ENCODE data around the gene OR8G5.

Gene OR8G5, protein sequence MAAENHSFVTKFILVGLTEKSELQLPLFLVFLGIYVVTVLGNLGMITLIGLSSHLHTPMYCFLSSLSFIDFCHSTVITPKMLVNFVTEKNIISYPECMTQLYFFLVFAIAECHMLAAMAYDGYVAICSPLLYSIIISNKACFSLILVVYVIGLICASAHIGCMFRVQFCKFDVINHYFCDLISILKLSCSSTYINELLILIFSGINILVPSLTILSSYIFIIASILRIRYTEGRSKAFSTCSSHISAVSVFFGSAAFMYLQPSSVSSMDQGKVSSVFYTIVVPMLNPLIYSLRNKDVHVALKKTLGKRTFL

DNA sequence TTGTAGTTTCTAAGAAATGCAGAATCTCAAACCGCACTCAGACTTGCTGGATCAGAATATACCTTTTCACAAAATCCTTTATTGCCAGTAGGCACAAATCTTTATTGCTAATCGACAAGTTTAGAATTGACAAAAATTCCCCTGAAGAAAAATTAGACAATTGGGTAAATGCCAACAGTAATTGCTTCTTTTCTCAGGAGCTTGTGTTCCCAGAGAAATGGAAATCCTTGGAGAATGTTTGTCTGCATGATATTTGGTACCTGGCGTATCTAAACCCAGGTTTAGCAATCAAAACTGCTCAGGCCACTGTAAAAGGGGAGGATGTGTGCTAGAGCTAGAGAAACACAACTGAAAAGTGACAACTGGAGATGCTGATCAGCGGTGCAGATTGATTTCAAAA, at the start of gene OR8G5:
OR8G5 (plus strand) TSS at position 301 of the 400 bp plus-strand sequence. CDS start 8,556 bp downstream, outside the sequence.
- ATAC-seq = no peak
- TF ChIP-seq TCF4 (CRISPR knock-in tag; IDR thresholded peaks at IDR 0.05; ENCODE audit: borderline replicate concordance) (no peak), TOX (CRISPR knock-in tag; IDR thresholded peaks at IDR 0.05; ENCODE audit: borderline replicate concordance) (no peak), ARNTL (CRISPR knock-in tag; IDR thresholded peaks at IDR 0.05; ENCODE audit: borderline replicate concordance, low read depth) (no peak), BACH2 (CRISPR knock-in tag; IDR thresholded peaks at IDR 0.05; ENCODE audit: borderline replicate concordance) (no peak), CSDC2 (CRISPR knock-in tag; IDR thresholded peaks at IDR 0.05) (no peak), ESRRG (CRISPR knock-in tag; IDR thresholded peaks at IDR 0.05) (no peak)
- TF ChIP-seq, protein P1, sequence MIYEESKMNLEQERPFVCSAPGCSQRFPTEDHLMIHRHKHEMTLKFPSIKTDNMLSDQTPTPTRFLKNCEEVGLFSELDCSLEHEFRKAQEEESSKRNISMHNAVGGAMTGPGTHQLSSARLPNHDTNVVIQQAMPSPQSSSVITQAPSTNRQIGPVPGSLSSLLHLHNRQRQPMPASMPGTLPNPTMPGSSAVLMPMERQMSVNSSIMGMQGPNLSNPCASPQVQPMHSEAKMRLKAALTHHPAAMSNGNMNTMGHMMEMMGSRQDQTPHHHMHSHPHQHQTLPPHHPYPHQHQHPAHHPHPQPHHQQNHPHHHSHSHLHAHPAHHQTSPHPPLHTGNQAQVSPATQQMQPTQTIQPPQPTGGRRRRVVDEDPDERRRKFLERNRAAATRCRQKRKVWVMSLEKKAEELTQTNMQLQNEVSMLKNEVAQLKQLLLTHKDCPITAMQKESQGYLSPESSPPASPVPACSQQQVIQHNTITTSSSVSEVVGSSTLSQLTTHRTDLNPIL (CRISPR knock-in tag; IDR thresholded peaks at IDR 0.05; ENCODE audit: low read depth) = no peak
- TF ChIP-seq, protein P2, sequence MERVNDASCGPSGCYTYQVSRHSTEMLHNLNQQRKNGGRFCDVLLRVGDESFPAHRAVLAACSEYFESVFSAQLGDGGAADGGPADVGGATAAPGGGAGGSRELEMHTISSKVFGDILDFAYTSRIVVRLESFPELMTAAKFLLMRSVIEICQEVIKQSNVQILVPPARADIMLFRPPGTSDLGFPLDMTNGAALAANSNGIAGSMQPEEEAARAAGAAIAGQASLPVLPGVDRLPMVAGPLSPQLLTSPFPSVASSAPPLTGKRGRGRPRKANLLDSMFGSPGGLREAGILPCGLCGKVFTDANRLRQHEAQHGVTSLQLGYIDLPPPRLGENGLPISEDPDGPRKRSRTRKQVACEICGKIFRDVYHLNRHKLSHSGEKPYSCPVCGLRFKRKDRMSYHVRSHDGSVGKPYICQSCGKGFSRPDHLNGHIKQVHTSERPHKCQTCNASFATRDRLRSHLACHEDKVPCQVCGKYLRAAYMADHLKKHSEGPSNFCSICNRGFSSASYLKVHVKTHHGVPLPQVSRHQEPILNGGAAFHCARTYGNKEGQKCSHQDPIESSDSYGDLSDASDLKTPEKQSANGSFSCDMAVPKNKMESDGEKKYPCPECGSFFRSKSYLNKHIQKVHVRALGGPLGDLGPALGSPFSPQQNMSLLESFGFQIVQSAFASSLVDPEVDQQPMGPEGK (CRISPR knock-in tag; IDR thresholded peaks at IDR 0.05; ENCODE audit: borderline replicate concordance) = no peak

DNA sequence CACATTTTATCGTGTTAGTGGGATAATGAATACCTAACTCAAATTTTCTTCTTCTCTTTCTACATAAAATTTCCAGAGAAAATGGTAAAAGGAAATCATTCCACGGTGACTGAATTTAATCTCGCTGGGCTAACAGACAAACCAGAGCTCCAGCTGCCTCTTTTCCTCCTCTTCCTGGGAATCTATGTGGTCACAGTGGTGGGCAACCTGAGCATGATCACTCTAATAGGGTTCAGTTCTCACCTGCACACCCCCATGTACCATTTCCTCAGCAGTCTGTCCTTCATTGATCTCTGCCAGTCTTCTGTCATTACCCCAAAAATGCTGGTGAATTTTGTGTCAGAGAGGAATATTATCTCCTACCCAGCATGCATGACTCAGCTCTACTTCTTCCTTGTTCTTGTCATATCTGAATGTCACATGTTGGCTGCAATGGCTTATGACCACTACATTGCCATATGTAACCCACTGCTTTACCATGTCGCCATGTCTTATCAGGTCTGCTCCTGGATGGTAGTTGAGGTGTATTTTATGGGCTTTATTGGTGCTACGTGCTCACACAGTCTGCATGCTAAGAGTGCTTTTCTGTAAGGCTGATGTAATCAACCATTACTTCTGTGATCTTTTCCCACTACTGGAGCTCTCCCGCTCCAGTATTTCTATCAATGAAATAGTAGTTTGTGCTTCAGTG, 48.9 kb upstream of the OR8G5 start:
- no peak for TF ChIP-seq GLIS3 (CRISPR knock-in tag; IDR thresholded peaks at IDR 0.05)
- TF ChIP-seq, protein P3, sequence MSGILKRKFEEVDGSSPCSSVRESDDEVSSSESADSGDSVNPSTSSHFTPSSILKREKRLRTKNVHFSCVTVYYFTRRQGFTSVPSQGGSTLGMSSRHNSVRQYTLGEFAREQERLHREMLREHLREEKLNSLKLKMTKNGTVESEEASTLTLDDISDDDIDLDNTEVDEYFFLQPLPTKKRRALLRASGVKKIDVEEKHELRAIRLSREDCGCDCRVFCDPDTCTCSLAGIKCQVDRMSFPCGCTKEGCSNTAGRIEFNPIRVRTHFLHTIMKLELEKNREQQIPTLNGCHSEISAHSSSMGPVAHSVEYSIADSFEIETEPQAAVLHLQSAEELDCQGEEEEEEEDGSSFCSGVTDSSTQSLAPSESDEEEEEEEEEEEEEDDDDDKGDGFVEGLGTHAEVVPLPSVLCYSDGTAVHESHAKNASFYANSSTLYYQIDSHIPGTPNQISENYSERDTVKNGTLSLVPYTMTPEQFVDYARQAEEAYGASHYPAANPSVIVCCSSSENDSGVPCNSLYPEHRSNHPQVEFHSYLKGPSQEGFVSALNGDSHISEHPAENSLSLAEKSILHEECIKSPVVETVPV (CRISPR knock-in tag; IDR thresholded peaks at IDR 0.05) = no peak
- no peak for TF ChIP-seq RARB (CRISPR knock-in tag; IDR thresholded peaks at IDR 0.05)
- TF ChIP-seq ZNF70 (CRISPR knock-in tag; IDR thresholded peaks at IDR 0.05) = no peak
- no peak for TF ChIP-seq ARNTL (CRISPR knock-in tag; IDR thresholded peaks at IDR 0.05; ENCODE audit: borderline replicate concordance, low read depth)
- TF ChIP-seq, protein P2 (CRISPR knock-in tag; IDR thresholded peaks at IDR 0.05; ENCODE audit: borderline replicate concordance) = no peak
- TF ChIP-seq ZFP3 (CRISPR knock-in tag; IDR thresholded peaks at IDR 0.05) = no peak
- no peak for TF ChIP-seq ISL1 (CRISPR knock-in tag; IDR thresholded peaks at IDR 0.05)
- no peak for TF ChIP-seq BACH2 (CRISPR knock-in tag; IDR thresholded peaks at IDR 0.05; ENCODE audit: borderline replicate concordance)
- TF ChIP-seq, protein P4, sequence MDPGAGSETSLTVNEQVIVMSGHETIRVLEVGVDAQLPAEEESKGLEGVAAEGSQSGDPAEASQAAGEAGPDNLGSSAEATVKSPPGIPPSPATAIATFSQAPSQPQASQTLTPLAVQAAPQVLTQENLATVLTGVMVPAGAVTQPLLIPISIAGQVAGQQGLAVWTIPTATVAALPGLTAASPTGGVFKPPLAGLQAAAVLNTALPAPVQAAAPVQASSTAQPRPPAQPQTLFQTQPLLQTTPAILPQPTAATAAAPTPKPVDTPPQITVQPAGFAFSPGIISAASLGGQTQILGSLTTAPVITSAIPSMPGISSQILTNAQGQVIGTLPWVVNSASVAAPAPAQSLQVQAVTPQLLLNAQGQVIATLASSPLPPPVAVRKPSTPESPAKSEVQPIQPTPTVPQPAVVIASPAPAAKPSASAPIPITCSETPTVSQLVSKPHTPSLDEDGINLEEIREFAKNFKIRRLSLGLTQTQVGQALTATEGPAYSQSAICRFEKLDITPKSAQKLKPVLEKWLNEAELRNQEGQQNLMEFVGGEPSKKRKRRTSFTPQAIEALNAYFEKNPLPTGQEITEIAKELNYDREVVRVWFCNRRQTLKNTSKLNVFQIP (CRISPR knock-in tag; IDR thresholded peaks at IDR 0.05; ENCODE audit: borderline replicate concordance, low read depth) = no peak
- TF ChIP-seq, protein P1 (CRISPR knock-in tag; IDR thresholded peaks at IDR 0.05; ENCODE audit: low read depth) = no peak
- no peak for TF ChIP-seq CSDC2 (CRISPR knock-in tag; IDR thresholded peaks at IDR 0.05)
- TF ChIP-seq ZFP30 (CRISPR knock-in tag; IDR thresholded peaks at IDR 0.05) = no peak
- no peak for TF ChIP-seq TCF4 (CRISPR knock-in tag; IDR thresholded peaks at IDR 0.05; ENCODE audit: borderline replicate concordance)
- TF ChIP-seq ZNF8 (CRISPR knock-in tag; IDR thresholded peaks at IDR 0.05) = no peak
- no peak for TF ChIP-seq SNAI2 (CRISPR knock-in tag; IDR thresholded peaks at IDR 0.05)
- ATAC-seq = no peak

Data from SK-N-SH treated with all-trans-retinoic acid at 6 μM for 48 hours (cell line).